A673 (cell line): Measurements from ENCODE around the gene TMTC2.

ENCODE experiments used
- EZH2 ChIP-seq: fragments of 200-600 bp; sonication (generic); IDR thresholded peaks from 2 replicates; pipeline ENCODE4 v1.6.1; 2017; ENCODE audit warnings: borderline replicate concordance, low read depth, mild to moderate bottlenecking, mixed read lengths, antibody characterized with exemption, low read length; ENCODE audit not compliant: poor library complexity, severe bottlenecking
- TF ChIP-seq, protein P1 (sequence below): fragments of 300-800, 200-600 bp; sonication (generic); conservative IDR thresholded peaks from 2 replicates; pipeline ENCODE4 v1.5.1; 2017; ENCODE audit warnings: low read depth, mild to moderate bottlenecking, antibody characterized with exemption, low read length, moderate library complexity, mixed read lengths

DNA sequence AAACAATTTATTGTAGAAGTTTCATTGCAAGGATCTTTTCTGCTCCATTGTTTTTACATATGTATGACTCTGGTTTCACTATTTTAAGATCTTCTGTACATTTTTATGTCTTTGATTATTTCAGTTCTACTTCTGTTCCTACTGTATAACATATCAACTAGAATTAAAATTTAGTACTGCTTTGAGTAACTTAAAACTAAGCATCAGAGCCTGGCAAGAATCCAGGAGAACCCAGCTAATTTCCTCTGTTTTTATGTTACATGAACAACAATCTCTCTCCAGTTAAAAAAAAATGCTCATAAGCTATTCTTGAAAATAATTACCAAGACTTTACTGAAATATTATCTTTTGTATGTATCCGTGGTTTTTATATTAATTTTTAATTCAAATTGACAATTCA lies 370.7 kb downstream of the TMTC2 start:
- no peak for TF ChIP-seq EZH2
- TF ChIP-seq, protein P1, sequence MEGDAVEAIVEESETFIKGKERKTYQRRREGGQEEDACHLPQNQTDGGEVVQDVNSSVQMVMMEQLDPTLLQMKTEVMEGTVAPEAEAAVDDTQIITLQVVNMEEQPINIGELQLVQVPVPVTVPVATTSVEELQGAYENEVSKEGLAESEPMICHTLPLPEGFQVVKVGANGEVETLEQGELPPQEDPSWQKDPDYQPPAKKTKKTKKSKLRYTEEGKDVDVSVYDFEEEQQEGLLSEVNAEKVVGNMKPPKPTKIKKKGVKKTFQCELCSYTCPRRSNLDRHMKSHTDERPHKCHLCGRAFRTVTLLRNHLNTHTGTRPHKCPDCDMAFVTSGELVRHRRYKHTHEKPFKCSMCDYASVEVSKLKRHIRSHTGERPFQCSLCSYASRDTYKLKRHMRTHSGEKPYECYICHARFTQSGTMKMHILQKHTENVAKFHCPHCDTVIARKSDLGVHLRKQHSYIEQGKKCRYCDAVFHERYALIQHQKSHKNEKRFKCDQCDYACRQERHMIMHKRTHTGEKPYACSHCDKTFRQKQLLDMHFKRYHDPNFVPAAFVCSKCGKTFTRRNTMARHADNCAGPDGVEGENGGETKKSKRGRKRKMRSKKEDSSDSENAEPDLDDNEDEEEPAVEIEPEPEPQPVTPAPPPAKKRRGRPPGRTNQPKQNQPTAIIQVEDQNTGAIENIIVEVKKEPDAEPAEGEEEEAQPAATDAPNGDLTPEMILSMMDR: no peak
